ENCODE data around the gene SMAD5.

Gene SMAD5

DNA sequence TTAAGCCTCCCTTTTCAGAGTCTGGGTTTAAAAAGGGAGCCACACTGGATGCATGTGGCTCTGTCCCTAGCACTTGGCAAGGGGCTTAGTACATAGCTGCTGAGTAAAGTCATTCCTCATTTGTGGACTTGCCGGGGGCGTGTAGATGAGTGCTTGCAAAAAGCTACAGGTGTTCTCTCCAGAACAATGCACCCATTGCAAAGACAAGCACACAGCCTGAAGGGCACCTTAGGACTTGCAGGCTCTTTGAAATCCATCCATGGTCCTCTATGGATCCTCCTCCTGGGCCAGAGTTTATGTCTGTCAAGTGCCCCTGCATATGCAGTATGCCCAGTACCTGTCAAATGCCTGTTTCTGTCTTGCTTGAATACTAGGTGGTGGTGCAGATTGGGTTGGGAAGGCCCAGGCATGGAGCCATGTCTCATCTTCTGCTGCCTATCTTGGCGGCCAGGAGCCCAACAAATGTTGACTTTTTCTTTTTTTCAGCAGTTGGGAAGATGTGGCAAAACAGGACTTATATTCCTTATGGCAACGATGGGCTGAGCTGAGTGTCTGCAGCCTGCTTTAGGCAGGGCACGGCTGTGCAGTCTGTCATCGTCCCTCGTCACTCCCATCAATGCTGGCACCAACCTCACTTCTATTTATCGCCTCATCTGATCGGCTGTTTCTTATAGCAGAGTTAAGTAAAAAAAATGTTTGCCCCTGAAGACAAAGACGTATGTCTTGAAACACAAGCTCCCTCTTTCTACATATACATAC is 78.8 kb downstream of the SMAD5 start:
- DNase-seq = no peak
- intact Hi-C loops (cut with DNase I) = loop anchor here (1.0 to 2.0 kb wide), 2 partner anchors 266 to 325 kb away; no protein-coding TSS in a partner anchor

GRCh38 chr5:136212252-136212721 is 79.6 kb downstream of the SMAD5 start:
- intact Hi-C loops (cut with DNase I) = loop anchor here (1.0 kb wide), 1 partner anchor 267 kb away; no protein-coding TSS in a partner anchor
- DNase-seq = peak in 7 of 10 donors; percentile 44 to 92 (median 52)

- no peak for DNase-seq
- intact Hi-C loops (cut with DNase I) = no loop called here
Measured at GRCh38 chr5:136213919-136214493, 81.4 kb downstream of the SMAD5 start.

GRCh38 chr5:136215812-136216211 is 83.2 kb downstream of the SMAD5 start:
- peak in 2 of 10 donors; percentile 25 to 68 for DNase-seq
- intact Hi-C loops (cut with DNase I) = no loop called here

DNA sequence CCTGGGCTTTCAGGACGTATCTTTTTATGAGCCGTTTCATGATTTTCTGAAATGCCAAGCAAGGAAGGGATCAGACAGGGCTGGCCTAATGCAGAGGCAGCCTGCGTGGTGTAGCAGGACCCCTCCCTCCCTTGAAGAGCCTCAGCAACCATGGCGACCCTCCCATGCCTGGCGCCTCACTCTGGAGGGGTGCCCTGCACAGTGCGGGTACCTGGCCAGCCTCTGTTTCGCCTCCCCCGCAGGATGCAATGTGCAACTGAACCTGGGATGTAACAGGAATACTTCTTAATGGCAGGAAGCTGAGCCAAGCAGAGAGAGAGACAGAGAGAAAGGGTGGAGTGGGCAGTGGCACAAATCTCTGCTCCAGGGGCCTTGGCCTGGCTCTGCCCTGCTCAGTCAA is 83.6 kb downstream of the SMAD5 start:
- intact Hi-C loops (cut with DNase I) = no loop called here
- peak in 1 of 10 donors; percentile 46 for DNase-seq

- intact Hi-C loops (cut with DNase I) = no loop called here
- no peak for DNase-seq
Measured at GRCh38 chr5:136221340-136221739, 88.7 kb downstream of the SMAD5 start.

DNA sequence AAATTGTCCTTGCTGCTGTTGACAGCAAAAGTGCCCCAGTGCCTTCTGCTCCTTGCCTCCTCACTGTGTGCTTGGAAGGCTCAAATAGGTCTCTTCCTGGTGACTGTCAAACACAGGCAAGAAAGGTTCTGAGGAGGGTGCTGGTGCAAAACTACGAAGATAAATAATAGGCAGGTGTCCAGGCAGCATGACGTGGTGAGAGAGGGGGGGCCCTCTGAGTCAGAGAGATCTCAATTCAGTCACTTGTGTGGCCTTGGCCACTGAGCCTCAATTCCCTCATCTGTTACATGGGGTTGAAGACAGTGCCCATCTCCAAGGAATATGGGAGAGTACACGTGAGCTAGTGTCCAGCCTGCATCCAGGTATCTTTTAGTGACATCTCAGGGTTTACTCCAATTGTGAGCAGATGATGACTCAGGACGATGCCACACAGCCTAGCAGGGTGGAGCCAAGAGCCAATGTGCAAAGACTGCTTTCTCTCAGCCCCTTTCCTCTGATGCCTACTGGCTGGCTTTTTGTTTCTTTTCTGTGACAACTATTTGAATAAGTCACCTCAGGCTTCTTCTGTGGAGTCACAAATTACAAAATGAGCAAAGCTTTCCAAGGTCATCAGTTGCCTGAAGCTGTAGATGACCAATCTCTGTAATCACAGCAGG is 90.1 kb downstream of the SMAD5 start:
- DNase-seq = no peak
- intact Hi-C loops (cut with DNase I) = no loop called here

GRCh38 chr5:136225796-136226195 is 93.2 kb downstream of the SMAD5 start:
- intact Hi-C loops (cut with DNase I) = no loop called here
- no peak for DNase-seq

- DNase-seq = no peak
- intact Hi-C loops (cut with DNase I) = no loop called here
Measured at GRCh38 chr5:136226401-136226800, 93.8 kb downstream of the SMAD5 start.

DNA sequence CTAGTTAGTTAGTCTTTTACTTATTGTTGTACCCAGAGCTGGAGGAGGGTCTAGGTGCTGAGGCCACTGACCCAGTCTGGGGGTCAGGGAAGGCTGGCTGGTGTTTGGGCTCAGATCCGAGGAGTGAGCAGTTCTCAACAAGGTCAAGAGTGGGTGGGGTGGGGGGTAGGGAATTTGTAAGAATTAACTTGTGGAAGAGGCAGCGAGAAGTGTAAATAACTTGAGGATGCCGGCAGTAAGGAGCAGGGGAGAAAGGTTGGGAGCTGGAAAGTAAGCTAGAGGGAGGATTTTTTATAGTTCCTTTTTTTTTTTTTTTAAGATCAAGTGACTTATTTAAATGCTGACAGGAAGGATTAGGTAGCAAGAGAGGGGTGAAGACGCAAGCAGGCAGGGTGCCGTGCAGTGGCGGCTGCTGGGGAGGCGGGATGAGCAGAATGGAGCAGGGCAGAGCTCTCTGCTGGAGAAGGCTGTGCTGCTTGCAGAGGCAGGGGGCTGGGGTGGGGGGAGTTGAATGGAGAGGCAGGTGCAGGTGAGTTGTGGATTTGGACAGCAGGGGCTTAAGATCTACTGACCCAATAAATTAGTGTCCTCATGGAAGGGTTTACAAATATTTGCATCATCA is 95.6 kb downstream of the SMAD5 start:
- intact Hi-C loops (cut with DNase I) = no loop called here
- DNase-seq = no peak

- DNase-seq = no peak
- intact Hi-C loops (cut with DNase I) = no loop called here
Measured at GRCh38 chr5:136230176-136230575, 97.5 kb downstream of the SMAD5 start.

DNA sequence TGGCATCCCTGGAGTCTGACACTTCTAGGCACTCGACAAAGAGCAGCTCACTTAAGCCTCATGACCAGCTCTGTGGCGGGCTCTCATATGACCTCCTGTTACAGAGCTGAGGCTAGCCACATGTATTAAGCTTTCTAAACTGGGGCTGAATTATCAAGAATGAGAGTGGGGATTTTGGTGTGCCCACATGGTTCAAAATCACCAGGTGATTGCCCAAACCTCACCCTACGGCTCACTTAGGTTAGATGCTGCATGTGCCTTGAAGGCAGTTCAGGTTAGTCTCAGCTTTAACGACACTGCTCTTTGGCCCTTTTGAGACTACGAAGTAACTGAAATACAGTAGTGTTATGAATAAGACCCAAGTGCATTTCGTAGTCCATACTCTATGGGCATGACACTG is 99.7 kb downstream of the SMAD5 start:
- DNase-seq = no peak
- intact Hi-C loops (cut with DNase I) = no loop called here

Measured in posterior cingulate gyrus (tissue), 11 donors.